Neutrophil (primary cell): ENCODE results near the gene NELL2.

Experiments
- H3K27ac ChIP-seq: fragments of 200-600 bp; sonication (generic); 2 replicates; pipeline ENCODE4 v1.5.1; 2016; ENCODE audit warnings: mild to moderate bottlenecking, moderate library complexity
- H3K27me3 ChIP-seq: fragments of 200-600 bp; sonication (generic); 2 replicates; pipeline ENCODE4 v1.6.0; 2016; ENCODE audit warnings: mild to moderate bottlenecking
- H3K36me3 ChIP-seq: fragments of 200-600 bp; sonication (generic); 2 replicates; pipeline ENCODE4 v1.5.1; 2017
- H3K4me1 ChIP-seq, 2 experiments: fragments of 200-600 bp in 1 of 2; sonication (generic) in 1 of 2; 1 replicate in 1 of 2; 2 replicates in 1 of 2; pipeline versions ENCODE4 v1.5.1 to v1.6.1; 2013 to 2016; ENCODE audit warnings: low read depth in 1 of 2, low read length in 1 of 2, mild to moderate bottlenecking in 1 of 2, moderate library complexity in 1 of 2; ENCODE audit not compliant: control insufficient read depth in 1 of 2, insufficient read depth in 1 of 2
- H3K4me3 ChIP-seq, 2 experiments: fragments of 200-600 bp in 1 of 2; sonication (generic) in 1 of 2; 1 replicate in 1 of 2; 2 replicates in 1 of 2; pipeline ENCODE4 v1.5.1; 2013 to 2016; ENCODE audit warnings: low read depth in 1 of 2, low read length in 1 of 2, mild to moderate bottlenecking in 1 of 2, moderate library complexity in 1 of 2
- H3K9me3 ChIP-seq: fragments of 200-600 bp; sonication (generic); 2 replicates; pipeline ENCODE4 v1.5.1; 2016
- CTCF ChIP-seq: fragments of 200-600 bp; sonication (generic); IDR thresholded peaks from 2 replicates; pipeline ENCODE4 v1.5.1; 2016; ENCODE audit warnings: antibody characterized with exemption

NELL2 gene

GRCh38 chr12:44709166-44709565 lies 166.9 kb downstream of the NELL2 start:
- H3K27ac ChIP-seq = no peak overlapping the region
- H3K4me1 ChIP-seq = no peaks in the 10 kb centered on the region
- no peaks in the 10 kb centered on the region for H3K36me3 ChIP-seq
- H3K27me3 ChIP-seq = no peaks in the 10 kb centered on the region
- no peak for TF ChIP-seq CTCF
- H3K9me3 ChIP-seq = no peaks in the 10 kb centered on the region
- H3K4me3 ChIP-seq = no peak overlapping the region

- H3K4me3 ChIP-seq = no peak overlapping the region
- H3K9me3 ChIP-seq = no peaks in the 10 kb centered on the region
- no peak overlapping the region for H3K27ac ChIP-seq
- no peaks in the 10 kb centered on the region for H3K36me3 ChIP-seq
- H3K4me1 ChIP-seq = no peaks in the 10 kb centered on the region
- no peaks in the 10 kb centered on the region for H3K27me3 ChIP-seq
- TF ChIP-seq CTCF = no peak
Measured at GRCh38 chr12:44708218-44708617, 167.9 kb downstream of the NELL2 start.

- TF ChIP-seq CTCF = no peak
- H3K9me3 ChIP-seq = no peaks in the 10 kb centered on the region
- H3K36me3 ChIP-seq = no peaks in the 10 kb centered on the region
- no peaks in the 10 kb centered on the region for H3K4me1 ChIP-seq
- H3K27me3 ChIP-seq = no peaks in the 10 kb centered on the region
- no peak overlapping the region for H3K4me3 ChIP-seq
- no peak overlapping the region for H3K27ac ChIP-seq
Measured at GRCh38 chr12:44703182-44703910, 172.8 kb downstream of the NELL2 start.

GRCh38 chr12:44697511-44697910 lies 178.6 kb downstream of the NELL2 start:
- TF ChIP-seq CTCF = no peak
- no peak overlapping the region for H3K4me3 ChIP-seq
- no peaks in the 10 kb centered on the region for H3K4me1 ChIP-seq
- H3K27ac ChIP-seq = no peak overlapping the region
- H3K36me3 ChIP-seq = no peaks in the 10 kb centered on the region
- no peaks in the 10 kb centered on the region for H3K27me3 ChIP-seq
- H3K9me3 ChIP-seq = no peaks in the 10 kb centered on the region

GRCh38 chr12:44696542-44696941 lies 179.6 kb downstream of the NELL2 start:
- no peak for TF ChIP-seq CTCF
- Histone ChIP-seq H3K9me3 (no peaks in the 10 kb centered on the region), H3K36me3 (no peaks in the 10 kb centered on the region), H3K4me1 (no peaks in the 10 kb centered on the region), H3K27me3 (no peaks in the 10 kb centered on the region), H3K4me3 (no peak overlapping the region), H3K27ac (no peak overlapping the region)
